CD14-positive monocyte (primary cell): ENCODE results near the gene PHF23. TPM values are rescaled to one million over a fixed set of nuclear protein-coding genes. Genes with fewer than 3 reads are reported as not detected.

ENCODE experiments used
- DNase-seq, 3 donors: peaks; one replicate each; pipeline ENCODE4 v3.0.0-alpha.2; 2011 to 2022
- H2AFZ ChIP-seq: 2 replicates; pipeline ENCODE4 v1.6.0; 2012; ENCODE audit warnings: mild to moderate bottlenecking, low read depth, low read length, inconsistent platforms; ENCODE audit not compliant: insufficient read depth, poor library complexity, severe bottlenecking
- H3K27ac ChIP-seq, 2 donors: 1 replicate in 1 of 2; 2 replicates in 1 of 2; pipeline ENCODE4 v1.5.1; 2012 to 2013; ENCODE audit warnings: low read length in 2 of 2, control low read depth in 1 of 2, inconsistent platforms in 1 of 2, low read depth in 1 of 2, mild to moderate bottlenecking in 1 of 2
- H3K27me3 ChIP-seq, 2 donors: one replicate each; pipeline versions ENCODE4 v1.6.0 to v1.6.1; 2011 to 2013; ENCODE audit warnings: low read length in 2 of 2; ENCODE audit not compliant: control insufficient read depth in 2 of 2, insufficient read depth in 2 of 2
- H3K36me3 ChIP-seq, 2 donors: replicated peaks in 1 of 2; 1 replicate in 1 of 2; 2 replicates in 1 of 2; pipeline versions ENCODE4 v1.5.1 to v1.6.1; 2012 to 2013; ENCODE audit warnings: low read length in 2 of 2, control low read depth in 1 of 2, inconsistent platforms in 1 of 2, mild to moderate bottlenecking in 1 of 2; ENCODE audit not compliant: insufficient read depth in 2 of 2, control insufficient read depth in 1 of 2
- H3K4me1 ChIP-seq, 2 donors: 1 replicate in 1 of 2; 2 replicates in 1 of 2; pipeline versions ENCODE4 v1.5.1 to v1.6.1; 2012 to 2013; ENCODE audit warnings: low read length in 2 of 2, control low read depth in 1 of 2, inconsistent platforms in 1 of 2, mild to moderate bottlenecking in 1 of 2, moderate library complexity in 1 of 2; ENCODE audit not compliant: insufficient read depth in 2 of 2, control insufficient read depth in 1 of 2
- H3K4me2 ChIP-seq: replicated peaks from 2 replicates; pipeline ENCODE3; 2012; ENCODE audit warnings: low read length, moderate library complexity, mild to moderate bottlenecking; ENCODE audit not compliant: poor library complexity, severe bottlenecking; ENCODE audit errors: extremely low read depth
- H3K4me3 ChIP-seq, 3 experiments: fragments of 200-600 bp in 1 of 3; sonication (generic) in 1 of 3; replicated peaks in 1 of 3; 1 replicate in 2 of 3; 2 replicates in 1 of 3; pipeline ENCODE4 v1.5.1; 2011 to 2013; ENCODE audit warnings: low read length in 3 of 3, mild to moderate bottlenecking in 3 of 3, control low read depth in 2 of 3, low read depth in 2 of 3, inconsistent platforms in 1 of 3, moderate library complexity in 1 of 3
- H3K79me2 ChIP-seq: 2 replicates; pipeline ENCODE4 v1.6.0; 2012; ENCODE audit warnings: mild to moderate bottlenecking, control low read depth, inconsistent platforms, low read length, moderate library complexity; ENCODE audit not compliant: insufficient read depth
- H3K9ac ChIP-seq: 2 replicates; pipeline ENCODE4 v1.6.0; 2017; ENCODE audit warnings: low read length, mild to moderate bottlenecking; ENCODE audit not compliant: insufficient read depth, poor library complexity, severe bottlenecking
- H3K9me3 ChIP-seq, 2 donors: replicated peaks in 1 of 2; 1 replicate in 1 of 2; 2 replicates in 1 of 2; pipeline versions ENCODE4 v1.5.1 to v1.6.1; 2012 to 2013; ENCODE audit warnings: low read length in 2 of 2, control low read depth in 1 of 2; ENCODE audit not compliant: control insufficient read depth in 1 of 2, insufficient read depth in 1 of 2
- H4K20me1 ChIP-seq: 2 replicates; pipeline ENCODE4 v1.6.0; 2012; ENCODE audit warnings: mild to moderate bottlenecking, low read length, control low read depth, moderate library complexity; ENCODE audit not compliant: insufficient read depth
- H3K27ac Mint-ChIP-seq, 7 donors: one replicate each; pipeline ENCODE4 v1.8.0; 2020; ENCODE audit warnings: mild to moderate bottlenecking in 7 of 7, mixed read lengths in 7 of 7, moderate library complexity in 6 of 7, inconsistent platforms in 2 of 7
- H3K27me3 Mint-ChIP-seq, 3 donors: one replicate each; pipeline ENCODE4 v1.8.0; 2021 to 2022; ENCODE audit warnings: low read depth in 3 of 3, mild to moderate bottlenecking in 3 of 3, mixed read lengths in 3 of 3, moderate library complexity in 3 of 3, inconsistent platforms in 1 of 3
- H3K36me3 Mint-ChIP-seq, 2 donors: one replicate each; pipeline ENCODE4 v1.8.0; 2020; ENCODE audit warnings: mixed read lengths in 2 of 2, inconsistent platforms in 1 of 2, mild to moderate bottlenecking in 1 of 2
- H3K4me1 Mint-ChIP-seq: one replicate; pipeline ENCODE4 v1.8.0; 2020; ENCODE audit warnings: mild to moderate bottlenecking, mixed read lengths
- H3K4me3 Mint-ChIP-seq, 2 donors: one replicate each; pipeline ENCODE4 v1.8.0; 2020; ENCODE audit warnings: mild to moderate bottlenecking in 2 of 2, mixed read lengths in 2 of 2, moderate library complexity in 1 of 2
- H3K9me3 Mint-ChIP-seq, 7 donors: one replicate each; pipeline ENCODE4 v1.8.0; 2020 to 2022; ENCODE audit warnings: mixed read lengths in 7 of 7, mild to moderate bottlenecking in 6 of 7, moderate library complexity in 6 of 7, inconsistent platforms in 2 of 7
- WGBS: methylation state at CpG from one replicate; pipeline ENCODE4 v1.1.5; 2013; ENCODE audit warnings: missing lambda C conversion rate; ENCODE audit not compliant: insufficient coverage; 5-methylcytosine and 5-hydroxymethylcytosine counted together
- intact Hi-C, 2 donors: fragments of 100-400 bp; cut with micrococcal nuclease; formaldehyde crosslinking; loops; one replicate each; pipeline versions ENCODE4 v1.15.0 to v1.15.1; 2023
- polyA plus RNA-seq, 3 donors: library from polyadenylated mRNA; depleted of rRNA in 1 of 3; unstranded in 2 of 3; stranded (reverse) in 1 of 3; fragments of 300-500 nt in 2 of 3; fragments of >200 nt in 1 of 3; fragmentation: Illumina TruSeq in 2 of 3; gene quantifications; 1 replicate in 2 of 3; 2 replicates in 1 of 3; pipeline ENCODE4 v1.2.3, GENCODE V29; 2012 to 2021
- TF ChIP-seq, protein P1 (sequence below): fragments of 200-600 bp; IDR thresholded peaks from one replicate; pipeline ENCODE4 v1.8.0; 2022; ENCODE audit warnings: antibody characterized with exemption, mild to moderate bottlenecking

PHF23 gene
- polyA plus RNA-seq, 3 donors: 12.0 to 18.0 (median 12.9) TPM

DNA sequence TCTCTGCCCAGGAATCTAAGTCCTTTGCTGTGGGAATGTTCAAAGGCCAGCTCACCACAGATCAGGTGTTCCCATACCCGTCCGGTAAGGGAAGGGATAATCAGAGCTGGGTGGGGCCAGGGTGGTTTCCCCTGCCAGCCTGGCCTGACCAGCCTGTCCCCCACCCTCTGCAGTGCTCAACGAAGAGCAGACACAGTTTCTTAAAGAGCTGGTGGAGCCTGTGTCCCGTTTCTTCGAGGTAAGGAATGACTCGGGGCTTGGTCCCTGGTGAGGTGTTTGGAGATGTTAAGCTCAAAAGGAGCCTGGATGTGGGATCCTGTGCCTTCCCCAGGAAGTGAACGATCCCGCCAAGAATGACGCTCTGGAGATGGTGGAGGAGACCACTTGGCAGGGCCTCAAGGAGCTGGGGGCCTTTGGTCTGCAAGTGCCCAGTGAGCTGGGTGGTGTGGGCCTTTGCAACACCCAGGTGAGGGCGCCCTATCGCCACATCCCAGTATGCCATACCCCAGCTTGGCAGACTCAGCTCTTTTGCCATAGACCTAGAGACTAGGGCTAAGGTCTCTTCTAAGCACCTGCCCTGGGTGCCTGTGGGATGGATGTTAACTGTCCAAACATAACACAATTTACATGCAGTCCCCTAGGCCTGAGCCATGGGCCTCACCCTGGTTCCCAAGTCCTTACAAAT, 18.5 kb downstream of the PHF23 start:
- peaks cover 53% of the 10 kb centered on the region for H3K4me1 Mint-ChIP-seq
- H3K4me1 ChIP-seq: peaks cover 49 to 57% of the 10 kb centered on the region in 2 donors
- peaks cover 23% of the 10 kb centered on the region for H4K20me1 ChIP-seq
- peak overlapping the region; percentile 89 to 97 (median 94) for H3K27ac Mint-ChIP-seq
- H3K27ac ChIP-seq: peak overlapping the region; percentile 50 to 85
- peaks cover 37 to 44% of the 10 kb centered on the region in 2 donors for H3K36me3 ChIP-seq
- H3K27me3 ChIP-seq: no peaks in the 10 kb centered on the region
- peaks cover 39 to 45% of the 10 kb centered on the region in 2 donors for H3K36me3 Mint-ChIP-seq
- peak; percentile 42 to 62 (median 47) for DNase-seq
- H3K9ac ChIP-seq: peak overlapping the region; percentile 91
- intact Hi-C loops: loop anchor here (2.0 to 5.0 kb wide), 2 partner anchors 16 to 77 kb away; no protein-coding TSS in a partner anchor
- peak overlapping the region; percentile 65 for H2AFZ ChIP-seq
- H3K79me2 ChIP-seq: peaks cover 43% of the 10 kb centered on the region
- H3K27me3 Mint-ChIP-seq: peaks cover 0 to 2% (median 2%) of the 10 kb centered on the region in 3 donors
- no peaks in the 10 kb centered on the region for H3K9me3 ChIP-seq
- peak overlapping the region; percentile 96 for H3K4me2 ChIP-seq
- peak overlapping the region; percentile 65 to 94 (median 77) for H3K4me3 ChIP-seq
- peak overlapping the region; percentile 96 to 98 for H3K4me3 Mint-ChIP-seq
- peaks cover 0 to 2% (median 0%) of the 10 kb centered on the region in 7 donors for H3K9me3 Mint-ChIP-seq
- TF ChIP-seq, protein P1, sequence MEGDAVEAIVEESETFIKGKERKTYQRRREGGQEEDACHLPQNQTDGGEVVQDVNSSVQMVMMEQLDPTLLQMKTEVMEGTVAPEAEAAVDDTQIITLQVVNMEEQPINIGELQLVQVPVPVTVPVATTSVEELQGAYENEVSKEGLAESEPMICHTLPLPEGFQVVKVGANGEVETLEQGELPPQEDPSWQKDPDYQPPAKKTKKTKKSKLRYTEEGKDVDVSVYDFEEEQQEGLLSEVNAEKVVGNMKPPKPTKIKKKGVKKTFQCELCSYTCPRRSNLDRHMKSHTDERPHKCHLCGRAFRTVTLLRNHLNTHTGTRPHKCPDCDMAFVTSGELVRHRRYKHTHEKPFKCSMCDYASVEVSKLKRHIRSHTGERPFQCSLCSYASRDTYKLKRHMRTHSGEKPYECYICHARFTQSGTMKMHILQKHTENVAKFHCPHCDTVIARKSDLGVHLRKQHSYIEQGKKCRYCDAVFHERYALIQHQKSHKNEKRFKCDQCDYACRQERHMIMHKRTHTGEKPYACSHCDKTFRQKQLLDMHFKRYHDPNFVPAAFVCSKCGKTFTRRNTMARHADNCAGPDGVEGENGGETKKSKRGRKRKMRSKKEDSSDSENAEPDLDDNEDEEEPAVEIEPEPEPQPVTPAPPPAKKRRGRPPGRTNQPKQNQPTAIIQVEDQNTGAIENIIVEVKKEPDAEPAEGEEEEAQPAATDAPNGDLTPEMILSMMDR: peak; percentile 61
- 37% methylated on average over 4 of the region's 11 CpGs for WGBS

DNA sequence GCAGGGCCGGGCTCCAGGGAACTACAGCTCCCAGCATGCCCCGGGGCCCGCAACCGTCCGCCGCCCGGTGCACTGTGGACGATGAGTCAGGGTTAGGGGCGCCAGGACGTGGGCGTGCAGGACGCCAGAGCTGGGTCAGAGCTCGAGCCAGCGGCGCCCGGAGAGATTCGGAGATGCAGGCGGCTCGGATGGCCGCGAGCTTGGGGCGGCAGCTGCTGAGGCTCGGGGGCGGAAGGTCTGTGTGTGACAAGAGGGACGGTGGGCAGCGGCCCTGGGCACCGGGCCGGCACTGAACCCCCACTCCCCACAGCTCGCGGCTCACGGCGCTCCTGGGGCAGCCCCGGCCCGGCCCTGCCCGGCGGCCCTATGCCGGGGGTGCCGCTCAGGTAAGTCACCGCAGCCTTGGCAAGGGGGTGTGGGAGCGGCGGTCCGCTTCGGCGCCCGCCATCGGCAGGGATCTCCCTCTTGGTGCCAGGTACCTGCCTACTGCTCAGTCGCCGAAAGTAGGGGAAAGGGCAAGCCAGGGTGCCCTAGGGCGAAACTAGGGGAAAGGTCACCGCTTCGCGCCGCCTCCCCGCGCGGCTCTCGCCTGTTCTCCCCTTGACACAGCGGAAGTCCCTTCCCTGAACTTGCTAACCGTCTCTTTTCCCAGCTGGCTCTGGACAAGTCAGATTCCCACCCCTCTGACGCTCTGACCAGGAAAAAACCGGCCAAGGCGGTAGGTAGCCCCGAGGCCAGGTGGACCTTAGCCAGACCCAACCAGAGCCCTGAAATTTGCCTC, 19.3 kb downstream of the PHF23 start, which contains the start of the genes ACADVL and DLG4:
Gene ACADVL (plus strand): TSS at position 127 of the 781 bp plus-strand sequence. CDS start 47 bp downstream, at position 174.
Gene DLG4 (minus strand): TSS at position 25 of the 781 bp plus-strand sequence.
- peaks cover 60% of the 10 kb centered on the region for H3K4me1 Mint-ChIP-seq
- intact Hi-C loops: loop anchor here (2.0 to 10.0 kb wide), 4 partner anchors 17 to 185 kb away; partner anchors contain the start of genes CTDNEP1 (in 1 of the 2), ELP5 (in 1 of the 2), NLGN2 (in 1 of the 2) and TMEM256 (in 1 of the 2)

More for the DNA sequence above, 19.3 kb downstream of the PHF23 start, which contains the start of the genes ACADVL and DLG4:
- H3K4me3 Mint-ChIP-seq: peak within 1 kb of the TSS; percentile 96 to 98
- peaks cover 33 to 37% of the 10 kb centered on the region in 2 donors for H3K36me3 ChIP-seq
- H3K4me3 ChIP-seq: peak within 1 kb of the TSS; percentile 65 to 94 (median 77)
- WGBS: under 1% methylated on average over 50 of the region's 63 CpGs
- H3K9me3 Mint-ChIP-seq: peaks cover 0 to 2% (median 0%) of the 10 kb centered on the region in 7 donors
- peaks cover 48% of the 10 kb centered on the region for H3K79me2 ChIP-seq
- TF ChIP-seq, protein P1: no peak
- peaks cover 56 to 65% of the 10 kb centered on the region in 2 donors for H3K4me1 ChIP-seq
- H2AFZ ChIP-seq: peak within 1 kb of the TSS; percentile 65
- peak within 1 kb of the TSS; percentile 89 to 97 (median 94) for H3K27ac Mint-ChIP-seq
- H3K9me3 ChIP-seq: no peaks in the 10 kb centered on the region
- peaks cover 35 to 40% of the 10 kb centered on the region in 2 donors for H3K36me3 Mint-ChIP-seq
- H3K27ac ChIP-seq: peak within 1 kb of the TSS; percentile 50 to 85
- peaks cover 0 to 2% (median 2%) of the 10 kb centered on the region in 3 donors for H3K27me3 Mint-ChIP-seq
- no peaks in the 10 kb centered on the region for H3K27me3 ChIP-seq
- peak within 1 kb of the TSS; percentile 91 for H3K9ac ChIP-seq
- peaks cover 29% of the 10 kb centered on the region for H4K20me1 ChIP-seq
- peak within 1 kb of the TSS; percentile 96 for H3K4me2 ChIP-seq
- DNase-seq: peak; percentile 74 to 78 (median 78)
